HepG2 (cell line): ENCODE results near the gene PARP3. TPM values are rescaled to one million over a fixed set of nuclear protein-coding genes. Genes with fewer than 3 reads are reported as not detected.

Experiments
- ATAC-seq: fragments of 200-7000 bp; cut with Tn5 transposase; 3 replicates; pipeline ENCODE4 v1.9.1; 2020; ENCODE audit warnings: mild to moderate bottlenecking, moderate library complexity
- BruUV-seq: library from RNA; stranded (reverse); fragments of 400-500 nt; replicated peaks from 2 replicates; lab custom pipeline; 2021; lab: Mats Ljungman, UMichigan
- CTCF ChIA-PET: fragments of 300-600 bp; formaldehyde crosslinking; extraction: SDS; loops from one replicate; lab custom pipeline; 2021; ENCODE audit warnings: low total read pairs, inconsistent platforms, low intra/inter-chr PET ratio; lab: Yijun Ruan, JAX
- POLR2A ChIA-PET: fragments of 350-600 bp; sonication (Branson Sonifier 250); formaldehyde crosslinking; loops from one replicate; lab custom pipeline; 2020; ENCODE audit warnings: antibody characterized with exemption, inconsistent platforms; lab: Yijun Ruan, JAX
- DNase-seq: peaks from one replicate; pipeline ENCODE4 v3.0.0-alpha.2; 2015; ENCODE audit warnings: low spot score
- FAIRE-seq: peaks from 3 replicates; lab custom pipeline; 2011; peaks lifted over from hg19 to GRCh38; lab: Jason Lieb, UNC
- H2AFZ ChIP-seq: one replicate; pipeline ENCODE4 v1.6.1; 2011; ENCODE audit warnings: low read length, inconsistent platforms
- H3K27ac ChIP-seq: fragments of 300-600 bp; 3 replicates; pipeline ENCODE4 v1.8.0; 2011; ENCODE audit warnings: mixed run types, mild to moderate bottlenecking, mixed read lengths, low read length, inconsistent platforms; ENCODE audit not compliant: insufficient read depth; ENCODE audit errors: extremely low read length
- H3K27me3 ChIP-seq, 2 experiments: fragments of 200-600 bp in 1 of 2; 2 replicates in 1 of 2; 3 replicates in 1 of 2; pipeline versions ENCODE4 v1.6.0 to v1.8.0; 2011; ENCODE audit warnings: low read length in 2 of 2, mild to moderate bottlenecking in 2 of 2, moderate library complexity in 2 of 2, inconsistent platforms in 1 of 2; ENCODE audit not compliant: insufficient read depth in 2 of 2, control insufficient read depth in 1 of 2
- H3K36me3 ChIP-seq, 2 experiments: fragments of 200-600 bp in 1 of 2; replicated peaks in 1 of 2; 2 replicates in 1 of 2; 3 replicates in 1 of 2; pipeline versions ENCODE4 v1.5.1 to v1.8.0; 2011; ENCODE audit warnings: low read length in 2 of 2, inconsistent platforms in 1 of 2; ENCODE audit not compliant: insufficient read depth in 2 of 2, control insufficient read depth in 1 of 2
- H3K4me1 ChIP-seq: 2 replicates; pipeline ENCODE4 v1.5.1; 2012; ENCODE audit warnings: low read length, inconsistent platforms; ENCODE audit not compliant: insufficient read depth
- H3K4me2 ChIP-seq: 2 replicates; pipeline ENCODE4 v1.6.0; 2011; ENCODE audit warnings: low read depth, low read length, inconsistent platforms
- H3K4me3 ChIP-seq, 3 experiments: fragments of 200-600 bp in 1 of 3; sonication (generic), shearing (Covaris generic) in 1 of 3; replicated peaks in 1 of 3; 2 replicates each; pipeline ENCODE4 v1.5.1; 2011 to 2016; ENCODE audit warnings: low read length in 3 of 3, inconsistent platforms in 2 of 3, low read depth in 2 of 3, mild to moderate bottlenecking in 2 of 3, control low read depth in 1 of 3, mixed read lengths in 1 of 3; ENCODE audit not compliant: insufficient read depth in 1 of 3
- H3K79me2 ChIP-seq: one replicate; pipeline ENCODE4 v1.6.1; 2011; ENCODE audit warnings: low read length, inconsistent platforms; ENCODE audit not compliant: insufficient read depth
- H3K9ac ChIP-seq: 2 replicates; pipeline ENCODE4 v1.6.0; 2011; ENCODE audit warnings: mild to moderate bottlenecking, low read depth, low read length, inconsistent platforms; ENCODE audit not compliant: insufficient read depth
- H3K9me3 ChIP-seq: 2 replicates; pipeline ENCODE4 v1.5.1; 2012; ENCODE audit warnings: mild to moderate bottlenecking, low read length
- H4K20me1 ChIP-seq: 2 replicates; pipeline ENCODE4 v1.6.0; 2011; ENCODE audit warnings: inconsistent platforms, mild to moderate bottlenecking, low read length, moderate library complexity; ENCODE audit not compliant: insufficient read depth
- AGO2 ChIP-seq: fragments of 200-400 bp; formaldehyde crosslinking; optimal IDR thresholded peaks from 2 replicates; pipeline ENCODE3; 2017; ENCODE audit warnings: mild to moderate bottlenecking, low read depth, low read length, moderate library complexity
- FOXK2 ChIP-seq: fragments of 450-650 bp; IDR thresholded peaks from 2 replicates; pipeline ENCODE4 v1.6.1; 2016
- GFI1 ChIP-seq: sonication (generic); formaldehyde crosslinking; IDR thresholded peaks from 2 replicates; pipeline ENCODE4 v1.5.0; 2020; ENCODE audit warnings: missing genetic modification reagents, mild to moderate bottlenecking, borderline replicate concordance
- MLLT10 ChIP-seq: sonication (generic); formaldehyde crosslinking; IDR thresholded peaks from 2 replicates; pipeline ENCODE4 v1.4.0; 2020; ENCODE audit warnings: missing genetic modification reagents
- PHF8 ChIP-seq: sonication (generic); formaldehyde crosslinking; IDR thresholded peaks from 2 replicates; pipeline ENCODE4 v1.5.0; 2020; ENCODE audit warnings: missing genetic modification reagents
- ZSCAN25 ChIP-seq: sonication (generic); formaldehyde crosslinking; IDR thresholded peaks from 2 replicates; pipeline ENCODE4 v1.8.0; 2022; ENCODE audit warnings: mild to moderate bottlenecking, missing genetic modification reagents
- WGBS: methylation state at CpG from one replicate; pipeline ENCODE4 v1.1.6; 2017; ENCODE audit warnings: low lambda C conversion rate; 5-methylcytosine and 5-hydroxymethylcytosine counted together
- in situ Hi-C: cut with HindIII; loops from 2 replicates; pipeline ENCODE4 v1.10.0; 2017; ENCODE audit warnings: low pct_unique_long_range_greater_than_20kb; ENCODE audit not compliant: extremely low pct_ligation_motif_present
- intact Hi-C: fragments of 100-400 bp; cut with micrococcal nuclease; formaldehyde crosslinking; loops from one replicate; pipeline ENCODE4 v1.10.0; 2022; ENCODE audit not compliant: unreplicated experiment
- polyA plus RNA-seq, 8 experiments: library from polyadenylated mRNA; depleted of rRNA in 3 of 8; stranded (reverse) in 7 of 8; unstranded in 1 of 8; fragments of >200 nt; fragmentation: Illumina TruSeq in 4 of 8; extraction: Trizol in 4 of 8; gene quantifications; 2 replicates each; pipeline versions ENCODE4 v1.2.1 to v1.2.3, GENCODE V29; 2011 to 2016; ENCODE audit warnings: low read depth in 4 of 8, missing spikeins in 1 of 8, mixed read lengths in 1 of 8; ENCODE audit not compliant: insufficient read depth in 1 of 8
- total RNA-seq, 5 experiments: library from RNA; depleted of rRNA; stranded (reverse); fragments of >200 nt; fragmentation: Illumina TruSeq; extraction: Trizol; gene quantifications; 2 replicates each; pipeline ENCODE4 v1.2.3, GENCODE V29; 2016; ENCODE audit warnings: low read depth in 1 of 5
- TF ChIP-seq, protein P1 (sequence below): sonication (generic); formaldehyde crosslinking; IDR thresholded peaks from 2 replicates; pipeline ENCODE4 v1.5.1; 2020; ENCODE audit warnings: mild to moderate bottlenecking, missing genetic modification reagents, moderate library complexity
- TF ChIP-seq, protein P2 (sequence below): sonication (generic); formaldehyde crosslinking; IDR thresholded peaks from 2 replicates; pipeline ENCODE4 v1.4.0; 2020; ENCODE audit warnings: missing genetic modification reagents
- TF ChIP-seq, protein P3 (sequence below): IDR thresholded peaks from 2 replicates; pipeline ENCODE4 v1.6.1; 2016
- TF ChIP-seq, protein P4 (sequence below): sonication (generic); formaldehyde crosslinking; IDR thresholded peaks from 2 replicates; pipeline ENCODE4 v1.4.0; 2020; ENCODE audit warnings: missing genetic modification reagents

The PARP3 gene
- total and polyA plus RNA-seq, 2 of the 13 experiments (the other 11 are each of a cell fraction or from before 2014, with no cell fraction given), result 11.2 to 21.5 TPM

DNA sequence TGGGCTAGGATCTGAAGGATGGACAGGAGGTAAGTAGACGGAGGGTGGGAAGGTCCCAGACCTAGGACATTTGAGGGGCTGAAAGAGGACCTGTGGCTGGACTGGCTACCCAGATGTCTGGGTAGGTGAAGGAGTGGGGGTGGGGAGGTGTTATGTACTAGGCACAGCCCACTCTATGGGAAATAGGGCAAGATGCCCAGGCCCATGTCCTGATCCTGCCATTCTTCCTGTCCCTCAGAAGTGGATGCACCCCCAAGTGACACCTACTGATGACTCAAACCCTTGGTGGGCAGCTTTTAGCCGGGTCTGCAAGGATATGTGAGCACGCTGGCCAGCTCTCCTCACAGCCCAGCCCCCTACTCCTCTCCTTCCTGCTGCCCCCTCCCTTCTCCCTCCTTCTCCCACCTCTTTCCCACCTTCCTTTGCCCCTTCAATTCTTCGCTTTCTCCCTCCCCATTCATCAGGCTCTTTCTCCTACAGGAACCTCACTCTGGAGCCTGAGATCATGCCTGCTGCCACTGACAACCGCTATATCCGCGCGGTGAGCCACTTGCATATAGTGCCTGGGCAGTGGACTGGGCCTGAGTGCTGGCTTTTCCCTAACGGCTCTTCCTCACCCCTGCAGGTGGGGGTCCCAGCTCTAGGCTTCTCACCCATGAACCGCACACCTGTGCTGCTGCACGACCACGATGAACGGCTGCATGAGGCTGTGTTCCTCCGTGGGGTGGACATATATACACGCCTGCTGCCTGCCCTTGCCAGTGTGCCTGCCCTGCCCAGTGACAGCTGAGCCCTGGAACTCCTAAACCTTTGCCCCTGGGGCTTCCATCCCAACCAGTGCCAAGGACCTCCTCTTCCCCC lies 46.4 kb downstream of the PARP3 start:
- Histone ChIP-seq H3K4me1 (peaks cover 58% of the 10 kb centered on the region), H3K79me2 (peaks cover 18% of the 10 kb centered on the region), H3K27ac (no peak overlapping the region), H2AFZ (no peak overlapping the region), H3K4me2 (no peak overlapping the region), H3K9me3 (no peaks in the 10 kb centered on the region), H3K4me3 (no peak overlapping the region), H3K9ac (no peak overlapping the region), H3K27me3 (no peaks in the 10 kb centered on the region), H4K20me1 (no peaks in the 10 kb centered on the region; the same call in 1 of the 2 replicates), H3K36me3 (peaks cover 3 to 6% of the 10 kb centered on the region in 2 experiments; a peak in 3 of 5 replicates)
- in situ Hi-C loops (no loop called here), intact Hi-C loops (no loop called here)
- BruUV-seq, result no TSS peak
- TF ChIP-seq GFI1 (CRISPR knock-in tag), result no peak
- no peak for TF ChIP-seq MLLT10 (CRISPR knock-in tag)
- TF ChIP-seq, protein P1, sequence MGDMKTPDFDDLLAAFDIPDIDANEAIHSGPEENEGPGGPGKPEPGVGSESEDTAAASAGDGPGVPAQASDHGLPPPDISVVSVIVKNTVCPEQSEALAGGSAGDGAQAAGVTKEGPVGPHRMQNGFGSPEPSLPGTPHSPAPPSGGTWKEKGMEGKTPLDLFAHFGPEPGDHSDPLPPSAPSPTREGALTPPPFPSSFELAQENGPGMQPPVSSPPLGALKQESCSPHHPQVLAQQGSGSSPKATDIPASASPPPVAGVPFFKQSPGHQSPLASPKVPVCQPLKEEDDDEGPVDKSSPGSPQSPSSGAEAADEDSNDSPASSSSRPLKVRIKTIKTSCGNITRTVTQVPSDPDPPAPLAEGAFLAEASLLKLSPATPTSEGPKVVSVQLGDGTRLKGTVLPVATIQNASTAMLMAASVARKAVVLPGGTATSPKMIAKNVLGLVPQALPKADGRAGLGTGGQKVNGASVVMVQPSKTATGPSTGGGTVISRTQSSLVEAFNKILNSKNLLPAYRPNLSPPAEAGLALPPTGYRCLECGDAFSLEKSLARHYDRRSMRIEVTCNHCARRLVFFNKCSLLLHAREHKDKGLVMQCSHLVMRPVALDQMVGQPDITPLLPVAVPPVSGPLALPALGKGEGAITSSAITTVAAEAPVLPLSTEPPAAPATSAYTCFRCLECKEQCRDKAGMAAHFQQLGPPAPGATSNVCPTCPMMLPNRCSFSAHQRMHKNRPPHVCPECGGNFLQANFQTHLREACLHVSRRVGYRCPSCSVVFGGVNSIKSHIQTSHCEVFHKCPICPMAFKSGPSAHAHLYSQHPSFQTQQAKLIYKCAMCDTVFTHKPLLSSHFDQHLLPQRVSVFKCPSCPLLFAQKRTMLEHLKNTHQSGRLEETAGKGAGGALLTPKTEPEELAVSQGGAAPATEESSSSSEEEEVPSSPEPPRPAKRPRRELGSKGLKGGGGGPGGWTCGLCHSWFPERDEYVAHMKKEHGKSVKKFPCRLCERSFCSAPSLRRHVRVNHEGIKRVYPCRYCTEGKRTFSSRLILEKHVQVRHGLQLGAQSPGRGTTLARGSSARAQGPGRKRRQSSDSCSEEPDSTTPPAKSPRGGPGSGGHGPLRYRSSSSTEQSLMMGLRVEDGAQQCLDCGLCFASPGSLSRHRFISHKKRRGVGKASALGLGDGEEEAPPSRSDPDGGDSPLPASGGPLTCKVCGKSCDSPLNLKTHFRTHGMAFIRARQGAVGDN (CRISPR knock-in tag), result peak; percentile 11; the same call in 1 of the 2 replicates
- TF ChIP-seq ZSCAN25, result 0 out of 2 replicates have a peak, but pooled peaks have one; percentile 26
- no peak for TF ChIP-seq FOXK2
- TF ChIP-seq, protein P2, sequence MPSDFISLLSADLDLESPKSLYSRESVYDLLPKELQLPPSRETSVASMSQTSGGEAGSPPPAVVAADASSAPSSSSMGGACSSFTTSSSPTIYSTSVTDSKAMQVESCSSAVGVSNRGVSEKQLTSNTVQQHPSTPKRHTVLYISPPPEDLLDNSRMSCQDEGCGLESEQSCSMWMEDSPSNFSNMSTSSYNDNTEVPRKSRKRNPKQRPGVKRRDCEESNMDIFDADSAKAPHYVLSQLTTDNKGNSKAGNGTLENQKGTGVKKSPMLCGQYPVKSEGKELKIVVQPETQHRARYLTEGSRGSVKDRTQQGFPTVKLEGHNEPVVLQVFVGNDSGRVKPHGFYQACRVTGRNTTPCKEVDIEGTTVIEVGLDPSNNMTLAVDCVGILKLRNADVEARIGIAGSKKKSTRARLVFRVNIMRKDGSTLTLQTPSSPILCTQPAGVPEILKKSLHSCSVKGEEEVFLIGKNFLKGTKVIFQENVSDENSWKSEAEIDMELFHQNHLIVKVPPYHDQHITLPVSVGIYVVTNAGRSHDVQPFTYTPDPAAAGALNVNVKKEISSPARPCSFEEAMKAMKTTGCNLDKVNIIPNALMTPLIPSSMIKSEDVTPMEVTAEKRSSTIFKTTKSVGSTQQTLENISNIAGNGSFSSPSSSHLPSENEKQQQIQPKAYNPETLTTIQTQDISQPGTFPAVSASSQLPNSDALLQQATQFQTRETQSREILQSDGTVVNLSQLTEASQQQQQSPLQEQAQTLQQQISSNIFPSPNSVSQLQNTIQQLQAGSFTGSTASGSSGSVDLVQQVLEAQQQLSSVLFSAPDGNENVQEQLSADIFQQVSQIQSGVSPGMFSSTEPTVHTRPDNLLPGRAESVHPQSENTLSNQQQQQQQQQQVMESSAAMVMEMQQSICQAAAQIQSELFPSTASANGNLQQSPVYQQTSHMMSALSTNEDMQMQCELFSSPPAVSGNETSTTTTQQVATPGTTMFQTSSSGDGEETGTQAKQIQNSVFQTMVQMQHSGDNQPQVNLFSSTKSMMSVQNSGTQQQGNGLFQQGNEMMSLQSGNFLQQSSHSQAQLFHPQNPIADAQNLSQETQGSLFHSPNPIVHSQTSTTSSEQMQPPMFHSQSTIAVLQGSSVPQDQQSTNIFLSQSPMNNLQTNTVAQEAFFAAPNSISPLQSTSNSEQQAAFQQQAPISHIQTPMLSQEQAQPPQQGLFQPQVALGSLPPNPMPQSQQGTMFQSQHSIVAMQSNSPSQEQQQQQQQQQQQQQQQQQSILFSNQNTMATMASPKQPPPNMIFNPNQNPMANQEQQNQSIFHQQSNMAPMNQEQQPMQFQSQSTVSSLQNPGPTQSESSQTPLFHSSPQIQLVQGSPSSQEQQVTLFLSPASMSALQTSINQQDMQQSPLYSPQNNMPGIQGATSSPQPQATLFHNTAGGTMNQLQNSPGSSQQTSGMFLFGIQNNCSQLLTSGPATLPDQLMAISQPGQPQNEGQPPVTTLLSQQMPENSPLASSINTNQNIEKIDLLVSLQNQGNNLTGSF (CRISPR knock-in tag), result no peak
- TF ChIP-seq, protein P3, sequence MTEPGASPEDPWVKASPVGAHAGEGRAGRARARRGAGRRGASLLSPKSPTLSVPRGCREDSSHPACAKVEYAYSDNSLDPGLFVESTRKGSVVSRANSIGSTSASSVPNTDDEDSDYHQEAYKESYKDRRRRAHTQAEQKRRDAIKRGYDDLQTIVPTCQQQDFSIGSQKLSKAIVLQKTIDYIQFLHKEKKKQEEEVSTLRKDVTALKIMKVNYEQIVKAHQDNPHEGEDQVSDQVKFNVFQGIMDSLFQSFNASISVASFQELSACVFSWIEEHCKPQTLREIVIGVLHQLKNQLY (CRISPR knock-in tag), result no peak
- TF ChIP-seq AGO2, result peak; percentile 73
- no peak for TF ChIP-seq PHF8 (CRISPR knock-in tag)
- TF ChIP-seq, protein P4, sequence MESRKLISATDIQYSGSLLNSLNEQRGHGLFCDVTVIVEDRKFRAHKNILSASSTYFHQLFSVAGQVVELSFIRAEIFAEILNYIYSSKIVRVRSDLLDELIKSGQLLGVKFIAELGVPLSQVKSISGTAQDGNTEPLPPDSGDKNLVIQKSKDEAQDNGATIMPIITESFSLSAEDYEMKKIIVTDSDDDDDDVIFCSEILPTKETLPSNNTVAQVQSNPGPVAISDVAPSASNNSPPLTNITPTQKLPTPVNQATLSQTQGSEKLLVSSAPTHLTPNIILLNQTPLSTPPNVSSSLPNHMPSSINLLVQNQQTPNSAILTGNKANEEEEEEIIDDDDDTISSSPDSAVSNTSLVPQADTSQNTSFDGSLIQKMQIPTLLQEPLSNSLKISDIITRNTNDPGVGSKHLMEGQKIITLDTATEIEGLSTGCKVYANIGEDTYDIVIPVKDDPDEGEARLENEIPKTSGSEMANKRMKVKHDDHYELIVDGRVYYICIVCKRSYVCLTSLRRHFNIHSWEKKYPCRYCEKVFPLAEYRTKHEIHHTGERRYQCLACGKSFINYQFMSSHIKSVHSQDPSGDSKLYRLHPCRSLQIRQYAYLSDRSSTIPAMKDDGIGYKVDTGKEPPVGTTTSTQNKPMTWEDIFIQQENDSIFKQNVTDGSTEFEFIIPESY, result peak; percentile 89
- ATAC-seq (peak; percentile 4), DNase-seq (no peak), FAIRE-seq (no peak)
- whole genome bisulfite sequencing, result 97% methylated on average over 14 of the region's 15 CpGs
- ChIA-PET CTCF (no interaction called here), POLR2A (no interaction called here)
